ENCODE measurements around the gene MFSD2A. TPM values are rescaled to one million over a fixed set of nuclear protein-coding genes. Genes with fewer than 3 reads are reported as not detected.

The MFSD2A gene
- polyA plus RNA-seq, 3 donors, result 6.8 to 17.9 (median 7.9) TPM

GRCh38 chr1:39988618-39989343 lies 33.8 kb downstream of the MFSD2A start:
- Histone ChIP-seq H3K9me3 (replicated peaks in 1 of 2; ENCODE audit: control insufficient read depth in 1 of 2, insufficient read depth in 1 of 2, low read length in 2 of 2) (no peaks in the 10 kb centered on the region), H3K27ac (ENCODE audit: low read depth in 1 of 2, low read length in 2 of 2) (no peak overlapping the region), H3K79me2 (ENCODE audit: insufficient read depth, low read length) (no peaks in the 10 kb centered on the region), H3K4me2 (replicated peaks; ENCODE audit: extremely low read depth, low read length, poor library complexity, severe bottlenecking) (no peak overlapping the region), H3K9ac (ENCODE audit: insufficient read depth, low read length, poor library complexity, severe bottlenecking) (no peak overlapping the region), H3K36me3 (replicated peaks in 1 of 2; ENCODE audit: control insufficient read depth in 1 of 2, insufficient read depth in 2 of 2, low read length in 2 of 2) (no peaks in the 10 kb centered on the region), H2AFZ (ENCODE audit: insufficient read depth, low read depth, low read length, poor library complexity, severe bottlenecking) (no peak overlapping the region), H3K4me1 (ENCODE audit: control insufficient read depth in 1 of 2, insufficient read depth in 2 of 2, low read length in 2 of 2) (peaks cover 16 to 22% of the 10 kb centered on the region in 2 donors), H3K4me3 (replicated peaks in 1 of 3; ENCODE audit: low read depth in 2 of 3, low read length in 3 of 3) (no peak overlapping the region), H3K27me3 (ENCODE audit: control insufficient read depth in 2 of 2, insufficient read depth in 2 of 2, low read length in 2 of 2) (no peaks in the 10 kb centered on the region), H4K20me1 (ENCODE audit: insufficient read depth, low read length) (no peaks in the 10 kb centered on the region)
- peaks cover 0 to 2% (median 2%) of the 10 kb centered on the region in 3 donors for H3K27me3 Mint-ChIP-seq (ENCODE audit: low read depth in 3 of 3)
- no peak overlapping the region for H3K4me3 Mint-ChIP-seq
- no peak overlapping the region for H3K27ac Mint-ChIP-seq
- WGBS (ENCODE audit: insufficient coverage), result 67% methylated on average over 1 of the region's 6 CpGs
- intact Hi-C loops (cut with micrococcal nuclease), result loop anchor here in 1 of 2 donors (10.0 kb wide), 1 partner anchor 46 kb away; no protein-coding TSS in a partner anchor
- TF ChIP-seq CTCF (IDR thresholded peaks at IDR 0.05), result no peak
- H3K36me3 Mint-ChIP-seq, result no peaks in the 10 kb centered on the region
- H3K4me1 Mint-ChIP-seq, result peaks cover 18% of the 10 kb centered on the region
- DNase-seq, result no peak
- H3K9me3 Mint-ChIP-seq, result peaks cover 0 to 9% (median 0%) of the 10 kb centered on the region in 7 donors

GRCh38 chr1:39990428-39990827 lies 35.5 kb downstream of the MFSD2A start:
- H3K4me2 ChIP-seq (replicated peaks; ENCODE audit: extremely low read depth, low read length, poor library complexity, severe bottlenecking), result no peak overlapping the region

More at GRCh38 chr1:39990428-39990827, 35.5 kb downstream of the MFSD2A start:
- H3K4me3 ChIP-seq (replicated peaks in 1 of 3; ENCODE audit: low read depth in 2 of 3, low read length in 3 of 3), result no peak overlapping the region
- H3K4me1 ChIP-seq (ENCODE audit: control insufficient read depth in 1 of 2, insufficient read depth in 2 of 2, low read length in 2 of 2), result peaks cover 16 to 22% of the 10 kb centered on the region in 2 donors
- H3K9me3 ChIP-seq (replicated peaks in 1 of 2; ENCODE audit: control insufficient read depth in 1 of 2, insufficient read depth in 1 of 2, low read length in 2 of 2), result no peaks in the 10 kb centered on the region
- TF ChIP-seq CTCF (IDR thresholded peaks at IDR 0.05), result no peak
- Mint-ChIP-seq H3K9me3 (peaks cover 0 to 5% (median 0%) of the 10 kb centered on the region in 7 donors), H3K4me3 (no peak overlapping the region), H3K4me1 (peaks cover 18% of the 10 kb centered on the region), H3K36me3 (no peaks in the 10 kb centered on the region), H3K27me3 (ENCODE audit: low read depth in 3 of 3) (peaks cover 0 to 2% (median 0%) of the 10 kb centered on the region in 3 donors), H3K27ac (no peak overlapping the region)
- intact Hi-C loops (cut with micrococcal nuclease), result no loop called here
- no peak overlapping the region for H3K9ac ChIP-seq (ENCODE audit: insufficient read depth, low read length, poor library complexity, severe bottlenecking)
- H3K79me2 ChIP-seq (ENCODE audit: insufficient read depth, low read length), result no peaks in the 10 kb centered on the region
- no peaks in the 10 kb centered on the region for H3K36me3 ChIP-seq (replicated peaks in 1 of 2; ENCODE audit: control insufficient read depth in 1 of 2, insufficient read depth in 2 of 2, low read length in 2 of 2)
- H4K20me1 ChIP-seq (ENCODE audit: insufficient read depth, low read length), result no peaks in the 10 kb centered on the region
- no peak overlapping the region for H2AFZ ChIP-seq (ENCODE audit: insufficient read depth, low read depth, low read length, poor library complexity, severe bottlenecking)
- WGBS (ENCODE audit: insufficient coverage), result 55% methylated on average over 1 of the region's 4 CpGs
- H3K27ac ChIP-seq (ENCODE audit: low read depth in 1 of 2, low read length in 2 of 2), result no peak overlapping the region
- H3K27me3 ChIP-seq (ENCODE audit: control insufficient read depth in 2 of 2, insufficient read depth in 2 of 2, low read length in 2 of 2), result no peaks in the 10 kb centered on the region
- no peak for DNase-seq
